ENCODE measurements around the gene RELN. TPM values are rescaled to one million over a fixed set of nuclear protein-coding genes. Genes with fewer than 3 reads are reported as not detected.

The RELN gene
- total RNA-seq, 2 donors from 2014 or later: 6.9 to 8.0 TPM

- no peak for DNase-seq (ENCODE audit: low spot score)
- H3K4me1 ChIP-seq: no peaks in the 10 kb centered on the region
- no peaks in the 10 kb centered on the region for H3K36me3 ChIP-seq
- TF ChIP-seq, protein P1, sequence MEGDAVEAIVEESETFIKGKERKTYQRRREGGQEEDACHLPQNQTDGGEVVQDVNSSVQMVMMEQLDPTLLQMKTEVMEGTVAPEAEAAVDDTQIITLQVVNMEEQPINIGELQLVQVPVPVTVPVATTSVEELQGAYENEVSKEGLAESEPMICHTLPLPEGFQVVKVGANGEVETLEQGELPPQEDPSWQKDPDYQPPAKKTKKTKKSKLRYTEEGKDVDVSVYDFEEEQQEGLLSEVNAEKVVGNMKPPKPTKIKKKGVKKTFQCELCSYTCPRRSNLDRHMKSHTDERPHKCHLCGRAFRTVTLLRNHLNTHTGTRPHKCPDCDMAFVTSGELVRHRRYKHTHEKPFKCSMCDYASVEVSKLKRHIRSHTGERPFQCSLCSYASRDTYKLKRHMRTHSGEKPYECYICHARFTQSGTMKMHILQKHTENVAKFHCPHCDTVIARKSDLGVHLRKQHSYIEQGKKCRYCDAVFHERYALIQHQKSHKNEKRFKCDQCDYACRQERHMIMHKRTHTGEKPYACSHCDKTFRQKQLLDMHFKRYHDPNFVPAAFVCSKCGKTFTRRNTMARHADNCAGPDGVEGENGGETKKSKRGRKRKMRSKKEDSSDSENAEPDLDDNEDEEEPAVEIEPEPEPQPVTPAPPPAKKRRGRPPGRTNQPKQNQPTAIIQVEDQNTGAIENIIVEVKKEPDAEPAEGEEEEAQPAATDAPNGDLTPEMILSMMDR (IDR thresholded peaks at IDR 0.05): no peak
- no peaks in the 10 kb centered on the region for H3K27me3 ChIP-seq
- no peak overlapping the region for H3K4me3 ChIP-seq
- H3K9me3 ChIP-seq: no peaks in the 10 kb centered on the region
- no peak overlapping the region for H3K27ac ChIP-seq
These were observed 367.2 kb downstream of the RELN start for GRCh38 chr7:103622274-103622673.

DNA sequence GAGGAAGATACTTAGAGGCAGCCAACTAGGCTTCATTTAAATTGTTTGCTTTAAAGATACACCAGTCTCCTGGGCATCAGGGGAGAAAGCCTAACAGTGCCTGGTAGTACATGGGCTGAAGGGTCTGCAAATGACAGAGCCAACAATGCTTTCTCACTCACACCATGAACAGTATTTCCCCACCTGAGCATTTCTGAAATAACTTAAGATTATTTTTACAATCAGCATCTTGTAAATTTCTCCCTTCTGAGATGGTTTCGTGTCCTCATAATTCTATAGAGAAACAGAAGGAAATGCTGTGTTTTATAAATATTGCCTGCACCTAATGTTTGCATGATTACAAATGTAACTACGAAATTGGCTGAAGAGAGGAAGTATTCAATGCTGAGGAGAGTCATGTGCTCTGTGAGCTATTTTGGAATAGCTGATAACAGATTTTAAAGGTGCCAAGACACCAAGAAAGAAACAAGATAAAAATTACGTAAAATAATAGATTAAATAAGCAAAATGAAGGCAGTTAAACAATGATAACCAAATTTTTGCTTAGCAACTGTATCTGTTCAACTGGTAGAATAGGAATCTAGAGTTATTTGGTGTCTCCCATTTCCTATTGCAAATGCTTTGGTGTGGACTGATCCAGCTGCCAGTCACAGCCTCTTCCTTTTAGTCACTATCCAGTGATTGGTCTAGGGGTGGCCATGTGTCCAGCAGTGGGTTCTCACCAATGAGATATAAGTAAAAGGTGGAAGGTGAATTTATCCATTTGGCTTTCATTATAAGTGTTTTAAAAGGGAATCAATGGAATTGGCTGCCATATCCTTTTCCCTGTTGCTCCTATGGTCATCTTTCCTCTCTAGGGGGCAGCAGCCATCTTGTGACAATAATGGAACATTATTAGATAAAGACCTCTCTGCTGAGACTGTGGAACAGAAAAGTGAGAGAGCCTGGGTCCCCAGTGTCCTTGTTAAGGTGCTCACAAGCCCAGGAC is 375.5 kb downstream of the RELN start:
- H3K4me1 ChIP-seq: peaks cover 0 to 4% of the 10 kb centered on the region in 2 donors
- no peaks in the 10 kb centered on the region for H3K27me3 ChIP-seq
- H3K9me3 ChIP-seq: no peaks in the 10 kb centered on the region
- DNase-seq (ENCODE audit: low spot score): no peak
- no peaks in the 10 kb centered on the region for H3K36me3 ChIP-seq
- H3K27ac ChIP-seq: peak overlapping the region in 1 of 2 donors; percentile 39
- TF ChIP-seq, protein P1 (IDR thresholded peaks at IDR 0.05): no peak
- no peak overlapping the region for H3K4me3 ChIP-seq

- Histone ChIP-seq H3K36me3 (no peaks in the 10 kb centered on the region), H3K9me3 (no peaks in the 10 kb centered on the region), H3K4me3 (no peak overlapping the region), H3K27me3 (no peaks in the 10 kb centered on the region), H3K4me1 (peaks cover 0 to 4% of the 10 kb centered on the region in 2 donors), H3K27ac (no peak overlapping the region)
- no peak for DNase-seq (ENCODE audit: low spot score)
- TF ChIP-seq, protein P1 (IDR thresholded peaks at IDR 0.05): no peak
These were observed 379.7 kb downstream of the RELN start for GRCh38 chr7:103609778-103610177.

DNA sequence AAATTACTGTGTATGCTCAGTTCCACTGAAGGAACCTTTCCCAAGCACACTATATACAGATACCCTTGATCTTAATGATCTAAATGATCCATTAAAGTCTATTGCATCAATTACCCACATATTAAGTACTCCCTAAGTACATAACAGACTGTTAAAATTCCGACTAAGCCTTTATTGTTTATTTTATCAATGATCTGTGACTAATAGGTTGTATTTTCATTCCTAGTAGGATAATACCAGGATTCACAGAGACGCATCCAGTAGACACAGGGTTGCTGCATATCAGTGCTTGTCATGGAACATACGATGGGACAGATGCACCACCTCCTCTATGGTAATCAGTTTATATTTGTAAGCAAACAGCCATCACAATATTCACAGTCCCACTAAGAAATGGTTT is 383.8 kb downstream of the RELN start:
- H3K36me3 ChIP-seq: no peaks in the 10 kb centered on the region
- H3K27ac ChIP-seq: no peak overlapping the region
- no peaks in the 10 kb centered on the region for H3K4me1 ChIP-seq
- no peak overlapping the region for H3K4me3 ChIP-seq
- DNase-seq (ENCODE audit: low spot score): no peak
- no peaks in the 10 kb centered on the region for H3K27me3 ChIP-seq
- TF ChIP-seq, protein P1 (IDR thresholded peaks at IDR 0.05): no peak
- H3K9me3 ChIP-seq: no peaks in the 10 kb centered on the region

- no peak overlapping the region for H3K27ac ChIP-seq
- DNase-seq (ENCODE audit: low spot score): no peak
- H3K4me3 ChIP-seq: no peak overlapping the region
- no peaks in the 10 kb centered on the region for H3K9me3 ChIP-seq
- H3K36me3 ChIP-seq: no peaks in the 10 kb centered on the region
- H3K4me1 ChIP-seq: no peaks in the 10 kb centered on the region
- TF ChIP-seq, protein P1 (IDR thresholded peaks at IDR 0.05): no peak
- H3K27me3 ChIP-seq: no peaks in the 10 kb centered on the region
These were observed 391.0 kb downstream of the RELN start for GRCh38 chr7:103598326-103598905.
